ENCODE measurements around the gene PKP3.

DNA sequence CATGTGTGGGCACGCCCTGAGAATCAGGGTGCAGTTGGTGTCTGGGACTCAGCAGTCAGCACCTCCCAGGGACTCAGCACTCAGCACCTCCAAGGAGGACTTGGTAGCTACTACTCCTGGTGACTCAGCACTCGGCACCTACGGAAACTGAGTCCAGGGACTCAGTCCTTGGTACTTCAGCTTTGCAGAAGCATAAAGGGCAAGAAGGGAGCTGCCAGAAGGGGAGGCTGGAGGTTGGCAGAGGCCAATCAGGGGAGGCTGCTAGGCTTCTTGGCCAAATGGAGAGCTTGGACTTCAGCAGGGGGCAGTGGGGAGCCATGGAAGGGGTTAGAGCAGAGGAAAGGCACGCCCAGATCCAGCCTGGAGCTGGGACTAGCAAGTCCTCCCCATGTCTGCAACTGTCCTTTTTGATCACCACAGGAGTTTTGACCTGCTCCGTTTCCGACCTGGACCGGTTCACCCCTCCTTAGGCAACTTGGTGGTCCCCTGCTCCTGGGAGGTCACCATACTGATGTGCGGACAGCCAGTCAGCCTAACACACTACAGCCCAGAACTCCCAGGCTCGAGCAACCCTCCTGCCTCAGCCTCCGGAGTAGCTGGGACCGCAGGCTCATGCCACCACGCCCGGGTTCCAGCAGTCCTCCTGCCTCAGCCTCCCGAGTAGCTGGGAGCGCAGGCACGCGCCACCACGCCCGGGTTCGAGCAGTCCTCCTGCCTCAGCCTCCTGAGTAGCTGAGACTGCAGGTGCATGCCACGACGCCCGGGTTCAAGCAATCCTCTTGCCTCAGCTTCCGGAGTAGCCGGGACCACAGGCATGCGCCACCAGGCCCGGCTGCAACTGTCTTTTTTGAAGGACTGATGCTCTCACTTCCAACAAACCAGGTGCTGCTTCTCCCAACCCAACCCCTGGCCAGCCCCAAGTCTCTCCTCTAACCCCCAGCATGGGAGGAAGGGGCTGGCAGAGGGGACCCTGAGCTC lies 46.3 kb downstream of the PKP3 start:
- TF ChIP-seq, protein P1, sequence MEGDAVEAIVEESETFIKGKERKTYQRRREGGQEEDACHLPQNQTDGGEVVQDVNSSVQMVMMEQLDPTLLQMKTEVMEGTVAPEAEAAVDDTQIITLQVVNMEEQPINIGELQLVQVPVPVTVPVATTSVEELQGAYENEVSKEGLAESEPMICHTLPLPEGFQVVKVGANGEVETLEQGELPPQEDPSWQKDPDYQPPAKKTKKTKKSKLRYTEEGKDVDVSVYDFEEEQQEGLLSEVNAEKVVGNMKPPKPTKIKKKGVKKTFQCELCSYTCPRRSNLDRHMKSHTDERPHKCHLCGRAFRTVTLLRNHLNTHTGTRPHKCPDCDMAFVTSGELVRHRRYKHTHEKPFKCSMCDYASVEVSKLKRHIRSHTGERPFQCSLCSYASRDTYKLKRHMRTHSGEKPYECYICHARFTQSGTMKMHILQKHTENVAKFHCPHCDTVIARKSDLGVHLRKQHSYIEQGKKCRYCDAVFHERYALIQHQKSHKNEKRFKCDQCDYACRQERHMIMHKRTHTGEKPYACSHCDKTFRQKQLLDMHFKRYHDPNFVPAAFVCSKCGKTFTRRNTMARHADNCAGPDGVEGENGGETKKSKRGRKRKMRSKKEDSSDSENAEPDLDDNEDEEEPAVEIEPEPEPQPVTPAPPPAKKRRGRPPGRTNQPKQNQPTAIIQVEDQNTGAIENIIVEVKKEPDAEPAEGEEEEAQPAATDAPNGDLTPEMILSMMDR (IDR thresholded peaks at IDR 0.05): no peak
- TF ChIP-seq EZH2 (IDR thresholded peaks at IDR 0.05; ENCODE audit: borderline replicate concordance, insufficient read depth, low read depth, low read length, poor library complexity, severe bottlenecking): no peak
